Right lobe of liver (tissue), 6 donors: ENCODE data around the gene DOCK6. TPM values are rescaled to one million over a fixed set of nuclear protein-coding genes. Genes with fewer than 3 reads are reported as not detected.
"Not testable (repeated sequence)": the region's sequence is repeated elsewhere in the genome, so short reads cannot be mapped to it uniquely, and the experiment has no call there.

Experiments
- ATAC-seq, 4 donors: fragments of 200-7000 bp; cut with Tn5 transposase; one replicate each; pipeline ENCODE4 v1.9.1; 2020; ENCODE audit warnings: mild to moderate bottlenecking in 4 of 4, moderate library complexity in 4 of 4
- DNase-seq, 3 donors: peaks; one replicate each; pipeline ENCODE4 v3.0.0-alpha.2; 2020
- H3K27ac ChIP-seq, 3 donors: fragments of 200-600 bp; one replicate each; pipeline ENCODE4 v1.8.0; 2022
- H3K27me3 ChIP-seq, 2 donors: fragments of 200-600 bp; one replicate each; pipeline ENCODE4 v1.8.0; 2022
- H3K36me3 ChIP-seq, 4 donors: fragments of 200-600 bp; sonication (generic) in 1 of 4; one replicate each; pipeline versions ENCODE4 v1.5.1 to v1.8.0; 2017 to 2022; ENCODE audit warnings: control low read depth in 1 of 4
- H3K4me1 ChIP-seq, 4 donors: fragments of 200-600 bp; sonication (generic) in 1 of 4; one replicate each; pipeline versions ENCODE4 v1.5.1 to v1.8.0; 2017 to 2022; ENCODE audit warnings: control low read depth in 1 of 4
- H3K4me3 ChIP-seq, 3 donors: fragments of 200-600 bp; one replicate each; pipeline ENCODE4 v1.8.0; 2022
- H3K9me3 ChIP-seq, 4 donors: fragments of 200-600 bp; sonication (generic) in 1 of 4; one replicate each; pipeline versions ENCODE4 v1.5.1 to v1.8.0; 2017 to 2022; ENCODE audit warnings: control low read depth in 1 of 4
- POLR2A ChIP-seq: fragments of 450-650 bp; IDR thresholded peaks from one replicate; pipeline ENCODE4 v1.6.1; 2017; ENCODE audit warnings: antibody characterized with exemption, mild to moderate bottlenecking
- WGBS: methylation state at CpG from one replicate; pipeline ENCODE4 v1.1.6; 2018; ENCODE audit warnings: low coverage, low lambda C conversion rate; ENCODE audit not compliant: insufficient coverage; ENCODE audit errors: missing lambda C conversion rate; 5-methylcytosine and 5-hydroxymethylcytosine counted together
- intact Hi-C, 2 donors: fragments of 100-400 bp; cut with DNase I; formaldehyde crosslinking; loops; one replicate each; pipeline versions ENCODE4 v1.11.2 to v1.14.1; 2022
- total RNA-seq, 6 experiments: library from RNA; depleted of rRNA in 2 of 6; stranded (reverse); fragments of >200 nt in 2 of 6; fragmentation: NEBNext Ultra II Directional in 3 of 6; extraction: Animal tissue kit (Norgen Biotek cat#: 25700) in 3 of 6; gene quantifications; one replicate each; pipeline versions ENCODE4 v1.1.0 to v1.2.4, GENCODE V29; 2016 to 2023
- TF ChIP-seq, protein P1 (sequence below), 4 donors: fragments of 200-600 bp in 3 of 4; fragments of 450-650 bp in 1 of 4; IDR thresholded peaks; one replicate each; pipeline versions ENCODE4 v1.5.1 to v1.8.0; 2016 to 2022; ENCODE audit warnings: antibody characterized with exemption in 4 of 4, mild to moderate bottlenecking in 2 of 4
- donor health status: DM: no; HTN: yes; CAD: no.
- donor health status: DM: no; HTN: no; CAD: no.
- donor health status: DM: no; HTN: no; CAD: no.
- donor health status: DM: no; HTN: yes; CAD: no.
- donor health status: DM: no; HTN: yes; CAD: no.

Gene DOCK6
- total RNA-seq, 6 experiments from 2014 or later: 19.9 to 45.9 (median 30.4) TPM

- no peak for TF ChIP-seq POLR2A
- TF ChIP-seq, protein P1, sequence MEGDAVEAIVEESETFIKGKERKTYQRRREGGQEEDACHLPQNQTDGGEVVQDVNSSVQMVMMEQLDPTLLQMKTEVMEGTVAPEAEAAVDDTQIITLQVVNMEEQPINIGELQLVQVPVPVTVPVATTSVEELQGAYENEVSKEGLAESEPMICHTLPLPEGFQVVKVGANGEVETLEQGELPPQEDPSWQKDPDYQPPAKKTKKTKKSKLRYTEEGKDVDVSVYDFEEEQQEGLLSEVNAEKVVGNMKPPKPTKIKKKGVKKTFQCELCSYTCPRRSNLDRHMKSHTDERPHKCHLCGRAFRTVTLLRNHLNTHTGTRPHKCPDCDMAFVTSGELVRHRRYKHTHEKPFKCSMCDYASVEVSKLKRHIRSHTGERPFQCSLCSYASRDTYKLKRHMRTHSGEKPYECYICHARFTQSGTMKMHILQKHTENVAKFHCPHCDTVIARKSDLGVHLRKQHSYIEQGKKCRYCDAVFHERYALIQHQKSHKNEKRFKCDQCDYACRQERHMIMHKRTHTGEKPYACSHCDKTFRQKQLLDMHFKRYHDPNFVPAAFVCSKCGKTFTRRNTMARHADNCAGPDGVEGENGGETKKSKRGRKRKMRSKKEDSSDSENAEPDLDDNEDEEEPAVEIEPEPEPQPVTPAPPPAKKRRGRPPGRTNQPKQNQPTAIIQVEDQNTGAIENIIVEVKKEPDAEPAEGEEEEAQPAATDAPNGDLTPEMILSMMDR (IDR thresholded peaks at IDR 0.05): no peak
- peak overlapping the region in 1 of 3 donors; percentile 43 for H3K27ac ChIP-seq
- peaks cover 0 to 20% (median 11%) of the 10 kb centered on the region in 4 donors for H3K36me3 ChIP-seq
- 45% methylated on average over 7 of the region's 8 CpGs for WGBS
- DNase-seq: no peak
- no peak for ATAC-seq
- no peaks in the 10 kb centered on the region for H3K27me3 ChIP-seq
- H3K4me1 ChIP-seq: peaks cover 0 to 24% (median 8%) of the 10 kb centered on the region in 4 donors
- H3K9me3 ChIP-seq: no peaks in the 10 kb centered on the region
- H3K4me3 ChIP-seq: no peak overlapping the region
- intact Hi-C loops: no loop called here
Observed at GRCh38 chr19:11180346-11180745, 82.0 kb downstream of the DOCK6 start.

- peak in 3 of 4 donors; percentile 32 to 51 (median 38) for ATAC-seq
- peak overlapping the region in 2 of 3 donors; percentile 22 to 43 for H3K27ac ChIP-seq
- H3K27me3 ChIP-seq: no peaks in the 10 kb centered on the region
- peaks cover 0 to 20% (median 11%) of the 10 kb centered on the region in 4 donors for H3K36me3 ChIP-seq
- DNase-seq: no peak
- H3K4me3 ChIP-seq: no peak overlapping the region
- intact Hi-C loops: no loop called here
- no peaks in the 10 kb centered on the region for H3K9me3 ChIP-seq
- 37% methylated on average over 7 of the region's 11 CpGs for WGBS
- H3K4me1 ChIP-seq: peaks cover 0 to 23% (median 6%) of the 10 kb centered on the region in 4 donors
- no peak for TF ChIP-seq POLR2A
Observed at GRCh38 chr19:11179716-11180297, 82.5 kb downstream of the DOCK6 start.

DNA sequence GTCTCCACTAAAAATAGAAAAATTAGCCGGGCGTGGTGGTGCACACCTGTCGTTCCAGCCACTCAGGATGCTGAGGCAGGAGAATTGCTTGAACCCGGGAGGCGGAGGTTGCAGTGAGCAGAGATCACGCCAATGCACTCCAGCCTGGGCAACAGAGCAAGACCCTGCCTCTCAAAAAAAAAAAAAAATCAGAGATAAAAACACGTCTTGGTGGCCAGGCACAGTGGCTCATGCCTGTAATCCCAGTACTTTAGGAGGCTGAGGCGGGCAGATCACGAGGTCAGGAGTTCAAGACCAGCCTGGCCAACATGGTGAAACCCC, 83.2 kb downstream of the DOCK6 start:
- H3K9me3 ChIP-seq, intact Hi-C loops, H3K27me3 ChIP-seq, H3K4me3 ChIP-seq, ATAC-seq, DNase-seq: not testable (repeated sequence)
- peak overlapping the region in 1 of 3 donors; percentile 43 for H3K27ac ChIP-seq
- peaks cover 0 to 16% (median 5%) of the 10 kb centered on the region in 4 donors for H3K4me1 ChIP-seq
- peaks cover 0 to 21% (median 13%) of the 10 kb centered on the region in 4 donors for H3K36me3 ChIP-seq
- WGBS: 79% methylated on average over 8 of the region's 9 CpGs

DNA sequence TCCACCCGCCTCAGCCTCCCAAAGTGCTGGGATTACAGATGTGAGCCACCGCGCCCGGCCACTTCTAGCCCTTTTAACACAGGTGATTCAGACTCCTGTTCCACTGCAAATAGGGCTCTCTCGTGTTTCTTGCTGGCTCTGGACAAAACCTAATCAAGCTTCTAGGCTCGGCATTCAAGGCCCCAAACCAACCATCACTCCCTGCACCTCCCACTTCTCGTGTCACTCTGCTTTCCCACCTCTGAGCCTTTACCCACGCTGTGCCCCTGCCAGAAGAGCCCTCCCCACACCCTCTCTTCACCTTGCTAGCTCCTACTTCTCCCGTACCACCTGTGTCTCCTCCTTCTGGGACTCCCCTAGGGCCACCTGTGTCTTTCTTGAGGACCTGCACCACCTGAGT, 84.7 kb downstream of the DOCK6 start:
- no peaks in the 10 kb centered on the region for H3K27me3 ChIP-seq
- no peak for DNase-seq
- H3K36me3 ChIP-seq: peaks cover 0 to 34% (median 17%) of the 10 kb centered on the region in 4 donors
- H3K9me3 ChIP-seq: no peaks in the 10 kb centered on the region
- H3K27ac ChIP-seq: no peak overlapping the region
- no peak overlapping the region for H3K4me3 ChIP-seq
- intact Hi-C loops: no loop called here
- ATAC-seq: no peak
- 96% methylated on average over 8 of the region's 9 CpGs for WGBS
- TF ChIP-seq, protein P1 (IDR thresholded peaks at IDR 0.05): no peak
- TF ChIP-seq POLR2A: no peak
- H3K4me1 ChIP-seq: peaks cover 0 to 12% (median 5%) of the 10 kb centered on the region in 4 donors

DNA sequence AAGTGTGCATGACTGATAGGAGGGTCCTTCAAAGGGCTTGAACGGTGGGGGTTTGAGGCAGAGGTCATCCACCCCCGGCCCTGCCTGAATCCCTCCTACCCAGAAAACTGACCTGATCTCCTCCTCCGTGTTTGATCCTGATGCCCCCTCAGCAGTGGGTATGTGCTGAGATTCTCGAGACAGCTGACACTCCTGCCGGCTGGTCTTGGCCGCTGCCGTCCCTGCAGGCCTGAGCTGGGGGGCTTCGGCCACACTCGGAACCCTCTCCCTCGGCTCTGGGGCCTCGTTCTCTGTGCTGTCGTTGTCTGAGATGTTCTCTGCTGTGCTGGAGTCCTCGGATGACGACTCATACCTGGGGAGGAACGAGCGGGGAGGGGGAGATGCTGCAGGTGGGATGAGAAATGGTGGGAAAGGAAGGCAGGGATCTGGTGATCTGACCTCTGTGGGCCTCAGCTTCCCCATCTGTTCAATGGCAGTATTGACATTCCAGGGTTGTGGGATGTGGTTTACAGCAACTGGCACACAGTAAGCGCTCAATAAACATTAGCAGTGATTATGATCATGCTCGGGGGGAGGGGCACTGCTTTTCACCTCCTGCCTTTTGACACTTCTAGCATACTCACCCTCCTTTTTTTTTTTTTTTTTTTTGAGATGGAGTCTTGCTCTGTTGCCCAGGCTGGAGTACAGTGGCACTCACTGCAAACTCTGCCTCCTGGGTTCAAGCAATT, 85.7 kb downstream of the DOCK6 start:
- Histone ChIP-seq H3K4me1 (peaks cover 0 to 17% (median 6%) of the 10 kb centered on the region in 4 donors), H3K27me3 (no peaks in the 10 kb centered on the region), H3K36me3 (peaks cover 0 to 37% (median 17%) of the 10 kb centered on the region in 4 donors), H3K9me3 (no peaks in the 10 kb centered on the region), H3K27ac (no peak overlapping the region), H3K4me3 (no peak overlapping the region)
- ATAC-seq (no peak), DNase-seq (no peak)
- TF ChIP-seq POLR2A: no peak
- TF ChIP-seq, protein P1 (IDR thresholded peaks at IDR 0.05): no peak
- WGBS: 96% methylated on average over 5 of the region's 18 CpGs
- intact Hi-C loops: no loop called here
